ENCODE measurements around the gene EXOSC10. TPM values are rescaled to one million over a fixed set of nuclear protein-coding genes. Genes with fewer than 3 reads are reported as not detected.

The EXOSC10 gene
- total and polyA plus RNA-seq, 9 of the 15 experiments (the other 6 are each of a cell fraction or from before 2014, with no cell fraction given), result 23.4 to 150 (median 105) TPM

- TF ChIP-seq IRF9 (tag; IDR thresholded peaks at IDR 0.05) (no peak), ZNF592 (IDR thresholded peaks at IDR 0.05) (no peak), CHD2 (IDR thresholded peaks at IDR 0.05; ENCODE audit: low read depth, low read length) (no peak), ZNF316 (IDR thresholded peaks at IDR 0.05) (no peak), ZNF699 (CRISPR knock-in tag; IDR thresholded peaks at IDR 0.05; ENCODE audit: insufficient replicate concordance) (no peak), POLR2G (IDR thresholded peaks at IDR 0.05; ENCODE audit: low read depth, low read length) (peak; percentile 83), RBM22 (IDR thresholded peaks at IDR 0.05; ENCODE audit: low read depth, low read length, poor library complexity, severe bottlenecking) (peak; percentile 30), ESRRB (CRISPR knock-in tag; IDR thresholded peaks at IDR 0.05; ENCODE audit: borderline replicate concordance) (no peak), ZNF41 (CRISPR knock-in tag; conservative IDR thresholded peaks at IDR 0.05) (no peak), RFX1 (IDR thresholded peaks at IDR 0.05) (no peak), ELF2 (CRISPR knock-in tag; IDR thresholded peaks at IDR 0.05) (no peak), KDM5B (IDR thresholded peaks at IDR 0.05; ENCODE audit: insufficient replicate concordance, low read depth, low read length) (peak; percentile 71), CBX1 (IDR thresholded peaks at IDR 0.05; ENCODE audit: low read depth) (peak; percentile 26; the same call in 1 of the 2 replicates)
- TF ChIP-seq, protein P1, sequence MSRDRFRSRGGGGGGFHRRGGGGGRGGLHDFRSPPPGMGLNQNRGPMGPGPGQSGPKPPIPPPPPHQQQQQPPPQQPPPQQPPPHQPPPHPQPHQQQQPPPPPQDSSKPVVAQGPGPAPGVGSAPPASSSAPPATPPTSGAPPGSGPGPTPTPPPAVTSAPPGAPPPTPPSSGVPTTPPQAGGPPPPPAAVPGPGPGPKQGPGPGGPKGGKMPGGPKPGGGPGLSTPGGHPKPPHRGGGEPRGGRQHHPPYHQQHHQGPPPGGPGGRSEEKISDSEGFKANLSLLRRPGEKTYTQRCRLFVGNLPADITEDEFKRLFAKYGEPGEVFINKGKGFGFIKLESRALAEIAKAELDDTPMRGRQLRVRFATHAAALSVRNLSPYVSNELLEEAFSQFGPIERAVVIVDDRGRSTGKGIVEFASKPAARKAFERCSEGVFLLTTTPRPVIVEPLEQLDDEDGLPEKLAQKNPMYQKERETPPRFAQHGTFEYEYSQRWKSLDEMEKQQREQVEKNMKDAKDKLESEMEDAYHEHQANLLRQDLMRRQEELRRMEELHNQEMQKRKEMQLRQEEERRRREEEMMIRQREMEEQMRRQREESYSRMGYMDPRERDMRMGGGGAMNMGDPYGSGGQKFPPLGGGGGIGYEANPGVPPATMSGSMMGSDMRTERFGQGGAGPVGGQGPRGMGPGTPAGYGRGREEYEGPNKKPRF (IDR thresholded peaks at IDR 0.05; ENCODE audit: low read depth, low read length), result no peak
- TF ChIP-seq, protein P2, sequence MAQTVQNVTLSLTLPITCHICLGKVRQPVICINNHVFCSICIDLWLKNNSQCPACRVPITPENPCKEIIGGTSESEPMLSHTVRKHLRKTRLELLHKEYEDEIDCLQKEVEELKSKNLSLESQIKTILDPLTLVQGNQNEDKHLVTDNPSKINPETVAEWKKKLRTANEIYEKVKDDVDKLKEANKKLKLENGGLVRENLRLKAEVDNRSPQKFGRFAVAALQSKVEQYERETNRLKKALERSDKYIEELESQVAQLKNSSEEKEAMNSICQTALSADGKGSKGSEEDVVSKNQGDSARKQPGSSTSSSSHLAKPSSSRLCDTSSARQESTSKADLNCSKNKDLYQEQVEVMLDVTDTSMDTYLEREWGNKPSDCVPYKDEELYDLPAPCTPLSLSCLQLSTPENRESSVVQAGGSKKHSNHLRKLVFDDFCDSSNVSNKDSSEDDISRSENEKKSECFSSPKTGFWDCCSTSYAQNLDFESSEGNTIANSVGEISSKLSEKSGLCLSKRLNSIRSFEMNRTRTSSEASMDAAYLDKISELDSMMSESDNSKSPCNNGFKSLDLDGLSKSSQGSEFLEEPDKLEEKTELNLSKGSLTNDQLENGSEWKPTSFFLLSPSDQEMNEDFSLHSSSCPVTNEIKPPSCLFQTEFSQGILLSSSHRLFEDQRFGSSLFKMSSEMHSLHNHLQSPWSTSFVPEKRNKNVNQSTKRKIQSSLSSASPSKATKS (CRISPR knock-in tag; IDR thresholded peaks at IDR 0.05), result no peak
- TF ChIP-seq, protein P3, sequence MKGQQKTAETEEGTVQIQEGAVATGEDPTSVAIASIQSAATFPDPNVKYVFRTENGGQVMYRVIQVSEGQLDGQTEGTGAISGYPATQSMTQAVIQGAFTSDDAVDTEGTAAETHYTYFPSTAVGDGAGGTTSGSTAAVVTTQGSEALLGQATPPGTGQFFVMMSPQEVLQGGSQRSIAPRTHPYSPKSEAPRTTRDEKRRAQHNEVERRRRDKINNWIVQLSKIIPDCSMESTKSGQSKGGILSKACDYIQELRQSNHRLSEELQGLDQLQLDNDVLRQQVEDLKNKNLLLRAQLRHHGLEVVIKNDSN (CRISPR knock-in tag; IDR thresholded peaks at IDR 0.05), result peak; percentile 49; the same call in 1 of the 2 replicates
These were observed 40.3 kb downstream of the EXOSC10 start (continued) for GRCh38 chr1:11059155-11059967.

All from K562 (cell line).